GM21723 (cell line): Measurements from ENCODE around the gene KCNQ1OT1.

Source experiments
- ATAC-seq: cut with Tn5 transposase; IDR thresholded peaks from one replicate; pipeline ENCODE4 v1.9.1; 2021; ENCODE audit warnings: mild to moderate bottlenecking, moderate library complexity; ENCODE audit not compliant: unreplicated experiment

KCNQ1OT1 gene

GRCh38 chr11:2586087-2586792 lies 113.6 kb downstream of the KCNQ1OT1 start:
- no peak for ATAC-seq

DNA sequence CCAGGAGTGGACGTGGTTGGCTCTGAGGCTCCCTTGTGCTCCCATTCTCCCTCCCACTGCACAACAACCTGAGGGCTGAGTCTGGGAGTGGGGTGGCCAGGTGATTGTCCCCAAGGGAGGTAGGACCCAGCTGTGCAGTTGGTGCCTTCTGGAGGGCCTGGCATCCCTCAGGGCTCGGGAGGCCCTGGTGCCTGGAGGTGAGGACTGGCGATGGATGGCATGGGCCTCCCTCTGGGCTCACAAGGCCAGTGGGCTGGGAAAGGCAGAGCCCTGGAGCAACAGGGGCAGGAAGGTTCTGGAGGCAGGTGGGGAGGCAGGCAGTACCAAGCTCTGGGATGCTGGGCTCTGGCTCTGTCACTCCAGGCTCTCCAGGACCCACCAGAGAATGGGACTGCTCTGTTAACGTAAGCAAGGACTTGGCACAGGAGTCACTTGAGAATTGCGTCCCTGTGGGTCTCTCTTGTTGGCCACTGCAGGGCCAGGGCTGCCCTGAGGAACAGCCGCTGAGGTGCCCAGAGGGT lies 114.2 kb downstream of the KCNQ1OT1 start:
- no peak for ATAC-seq

- no peak for ATAC-seq
Observed at GRCh38 chr11:2584812-2585565, 114.8 kb downstream of the KCNQ1OT1 start.

DNA sequence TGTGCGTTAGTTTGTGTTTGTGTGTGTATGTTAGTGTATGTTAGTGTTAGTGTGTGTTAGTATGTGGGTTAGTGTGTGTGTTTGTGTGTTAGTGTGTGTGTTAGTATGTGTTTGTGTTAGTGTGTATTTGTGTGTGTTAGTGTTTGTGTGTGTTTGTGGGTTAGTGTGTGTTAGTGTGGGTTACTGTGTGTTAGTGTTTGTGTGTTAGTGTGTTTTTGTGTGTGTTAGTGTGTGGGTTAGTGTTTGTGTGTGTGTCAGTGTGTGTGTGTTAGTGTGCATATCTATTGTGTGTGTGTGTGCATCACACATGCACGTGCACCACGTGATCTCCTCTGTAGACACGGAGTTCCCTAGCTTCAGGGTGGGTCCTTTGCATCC lies 115.4 kb downstream of the KCNQ1OT1 start:
- no peak for ATAC-seq

DNA sequence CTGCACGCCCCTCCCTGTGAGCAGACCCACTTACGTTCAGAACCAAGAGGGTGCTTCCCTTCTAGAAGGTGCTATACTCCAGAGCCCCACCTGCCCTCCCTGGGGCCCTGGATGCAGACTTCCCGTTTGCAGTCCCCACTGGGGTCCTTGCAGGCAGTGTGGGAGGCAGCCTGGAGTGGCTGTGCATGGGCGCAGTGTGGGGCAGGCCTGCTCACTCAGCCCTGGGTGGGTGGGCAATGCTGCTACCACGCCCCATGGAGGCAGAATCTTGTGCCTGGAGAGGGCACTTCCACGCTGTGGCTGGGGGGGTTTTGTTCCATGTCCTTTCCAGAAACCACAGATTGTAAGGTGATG lies 116.2 kb downstream of the KCNQ1OT1 start:
- no peak for ATAC-seq

GRCh38 chr11:2582946-2583604 lies 116.7 kb downstream of the KCNQ1OT1 start:
- ATAC-seq: no peak

DNA sequence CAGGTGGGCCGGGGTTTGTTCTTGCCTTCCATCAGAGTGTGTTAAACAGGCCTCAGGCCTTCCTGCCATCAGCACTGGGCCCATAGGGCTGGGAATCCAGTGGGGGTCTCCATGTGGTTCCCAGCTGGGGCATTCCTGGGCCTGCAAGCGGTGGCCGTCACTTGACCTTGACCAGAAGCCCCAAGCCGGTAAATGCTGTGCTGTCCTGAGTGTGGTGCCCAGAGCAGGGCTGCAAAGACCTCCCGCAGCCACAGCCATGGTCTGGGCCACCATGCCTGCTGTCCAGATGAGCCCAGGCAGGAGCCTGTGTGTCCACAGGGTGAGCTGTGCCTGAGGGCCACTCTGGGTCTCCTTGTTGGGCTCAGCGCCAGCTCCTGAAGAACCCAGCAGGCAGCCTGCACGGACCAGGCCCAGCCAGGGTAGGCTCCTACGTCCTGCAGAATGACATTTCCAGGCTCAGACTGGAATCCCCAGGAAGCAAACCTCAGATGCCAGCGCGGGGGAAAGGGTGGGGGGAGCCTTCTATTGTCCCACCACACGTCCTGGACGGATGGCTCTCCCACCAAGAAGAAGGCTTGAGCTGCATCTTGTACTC lies 117.3 kb downstream of the KCNQ1OT1 start:
- no peak for ATAC-seq

GRCh38 chr11:2581931-2582350 lies 117.9 kb downstream of the KCNQ1OT1 start:
- ATAC-seq: no peak

DNA sequence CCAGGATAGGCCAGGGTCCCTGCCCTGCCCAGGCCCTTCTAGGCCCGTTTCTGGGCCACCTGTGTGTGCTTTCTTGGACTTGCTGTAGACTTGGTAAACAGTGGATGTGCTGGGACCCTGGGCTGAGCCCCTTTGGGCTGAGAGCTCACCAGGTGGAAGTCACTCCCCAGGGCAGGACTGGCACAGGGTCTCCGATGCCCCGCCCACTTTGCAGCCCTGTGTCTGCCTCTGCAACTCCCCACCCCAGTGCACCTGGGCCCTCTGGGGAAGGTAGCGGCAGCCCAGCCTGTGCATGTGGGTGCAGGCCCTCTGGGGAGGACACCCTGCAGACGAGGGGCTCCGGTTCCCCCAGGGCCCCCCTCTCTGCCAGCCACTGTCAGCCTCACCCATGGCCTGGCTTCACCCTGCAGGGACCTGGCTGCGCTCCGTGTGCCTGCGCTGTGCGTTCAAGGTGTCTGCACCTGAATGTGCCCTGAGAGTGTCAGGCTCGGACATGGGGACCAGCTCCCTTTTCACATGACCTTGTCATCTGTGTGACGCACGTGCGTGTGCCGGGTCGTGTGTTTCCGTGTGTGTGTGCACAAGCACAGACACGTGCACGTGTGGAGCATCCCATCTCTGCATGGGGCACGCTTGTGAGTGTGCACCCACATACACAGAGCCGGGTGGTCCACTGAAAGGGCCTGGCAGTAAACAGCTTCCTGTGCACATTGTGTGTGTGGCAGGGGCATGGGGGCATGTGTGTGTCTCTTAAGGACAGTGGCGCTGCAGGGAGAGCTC lies 118.5 kb downstream of the KCNQ1OT1 start:
- no peak for ATAC-seq

DNA sequence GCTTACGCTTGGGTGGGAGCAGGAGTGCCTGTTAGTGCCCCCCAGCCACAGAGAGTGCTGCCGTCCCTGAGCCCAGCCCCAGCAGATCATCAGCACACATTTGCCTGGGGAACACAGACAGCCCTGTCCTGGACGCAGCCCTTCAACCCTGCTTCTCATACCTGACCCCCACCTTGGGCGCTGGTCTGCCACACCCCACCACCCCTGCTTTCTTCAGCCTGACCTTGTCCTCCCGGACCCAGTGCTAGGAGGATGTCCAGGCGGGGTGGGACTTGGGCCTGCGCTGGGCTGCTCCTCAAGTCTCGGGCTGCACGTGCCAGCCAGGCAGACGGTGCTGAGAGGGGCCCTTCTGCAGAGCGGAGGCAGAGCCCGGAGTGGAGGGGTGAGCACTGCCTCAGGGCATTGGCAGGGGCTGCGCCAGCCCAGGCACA lies 119.2 kb downstream of the KCNQ1OT1 start:
- ATAC-seq: no peak

DNA sequence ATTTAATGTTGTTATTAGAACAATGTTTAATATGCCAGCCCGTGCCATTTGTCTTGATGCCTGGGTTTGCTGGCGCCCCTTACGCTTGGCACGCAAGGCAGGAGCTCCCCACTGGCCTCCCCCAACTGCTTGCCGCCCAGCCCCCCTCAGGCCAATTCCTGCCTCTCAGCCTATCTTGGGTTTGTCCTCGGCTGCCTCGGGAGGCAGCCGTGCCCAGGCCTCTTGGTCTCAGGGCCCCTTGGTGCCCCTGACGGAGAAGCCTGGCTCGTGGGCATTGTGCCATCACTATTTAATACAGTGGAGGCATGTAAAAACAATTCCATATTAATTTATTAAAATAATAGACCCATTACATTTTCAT lies 119.8 kb downstream of the KCNQ1OT1 start:
- no peak for ATAC-seq

DNA sequence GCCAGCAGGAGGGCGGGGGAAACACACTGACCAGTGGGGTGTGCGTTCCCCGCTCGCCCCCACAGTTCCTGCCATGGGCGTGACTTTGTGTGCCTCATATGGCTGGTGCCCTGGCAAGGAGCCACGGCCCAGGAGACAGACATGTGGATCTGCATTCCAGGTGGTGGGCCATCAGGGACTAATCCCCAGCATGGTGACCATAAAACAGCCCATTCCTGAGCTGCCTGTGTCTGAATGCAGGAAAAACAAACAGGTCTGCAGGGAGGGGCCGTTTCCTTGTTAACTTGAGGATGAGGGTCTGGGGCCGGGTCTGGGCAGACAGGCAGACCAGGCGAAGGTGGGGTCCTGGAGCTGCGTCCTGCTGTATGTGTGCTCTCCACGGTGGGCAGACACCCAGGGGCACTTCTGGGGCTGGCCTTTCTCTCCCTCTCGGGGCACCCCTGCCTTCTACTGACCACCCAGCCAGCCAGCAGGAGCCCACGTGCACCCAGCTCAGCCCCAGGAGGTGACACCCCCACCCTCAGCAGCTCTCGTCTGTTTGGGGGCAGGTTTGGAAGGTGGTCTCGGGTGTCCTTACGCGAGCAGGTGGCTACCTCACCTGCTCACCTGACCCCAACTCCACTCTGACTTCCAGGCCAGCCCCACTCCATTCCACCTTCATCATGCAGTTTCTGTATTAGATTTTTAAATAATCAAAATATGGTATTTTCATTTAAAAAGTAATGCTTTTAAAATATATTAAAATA lies 120.3 kb downstream of the KCNQ1OT1 start:
- no peak for ATAC-seq

- no peak for ATAC-seq
Observed at GRCh38 chr11:2578929-2579270, 120.9 kb downstream of the KCNQ1OT1 start.

GRCh38 chr11:2577991-2578928 lies 121.5 kb downstream of the KCNQ1OT1 start:
- no peak for ATAC-seq

GRCh38 chr11:2577031-2577990 lies 122.5 kb downstream of the KCNQ1OT1 start:
- no peak for ATAC-seq

DNA sequence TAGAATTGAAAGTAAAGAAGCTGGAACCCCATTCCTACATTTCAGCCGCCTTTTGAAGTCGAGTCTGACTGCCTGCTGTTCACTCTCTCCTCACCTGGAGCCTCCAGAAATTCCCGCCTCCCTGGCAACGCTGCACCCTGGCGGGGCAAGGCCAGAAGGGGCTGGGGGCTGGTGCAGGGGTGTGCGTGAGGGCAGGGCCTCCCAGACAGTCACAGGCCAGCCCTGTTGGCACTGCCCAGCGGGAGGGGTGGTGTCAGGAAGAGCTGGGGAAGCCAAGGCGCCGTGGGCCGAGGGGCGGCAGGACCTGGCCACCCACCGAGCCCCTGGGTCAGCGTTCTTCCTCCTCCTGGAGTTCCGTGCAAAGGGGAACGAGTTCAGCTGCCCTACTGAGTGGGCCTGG lies 123.2 kb downstream of the KCNQ1OT1 start:
- no peak for ATAC-seq

- ATAC-seq: no peak
Observed at GRCh38 chr11:2576111-2576510, 123.7 kb downstream of the KCNQ1OT1 start.

DNA sequence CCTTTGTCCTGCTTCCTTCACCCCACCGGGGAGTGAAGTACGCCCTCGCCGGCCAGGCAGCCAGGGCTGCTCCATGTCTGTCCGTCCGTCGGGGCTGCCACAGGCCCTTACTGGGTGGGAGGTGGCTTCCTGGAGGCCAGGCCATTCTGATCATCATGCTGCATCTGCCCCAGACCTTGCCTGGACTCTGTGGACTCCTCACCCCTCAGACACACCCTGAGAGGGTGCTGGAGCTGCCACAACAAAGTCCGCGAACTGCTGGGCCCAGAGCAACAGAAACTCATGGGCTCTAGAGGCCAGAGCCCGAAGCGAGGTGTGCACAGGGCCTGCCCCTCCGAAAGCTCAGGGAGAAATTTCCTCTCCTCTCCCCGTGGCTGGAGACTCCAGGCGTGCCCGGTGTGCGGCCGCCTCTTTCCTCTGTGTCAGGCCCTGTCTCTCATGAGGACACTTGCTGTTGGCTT lies 124.2 kb downstream of the KCNQ1OT1 start:
- no peak for ATAC-seq
